GM12874 (cell line): ENCODE measurements around the gene MRGPRG.

Source experiments
- TF ChIP-seq, protein P1 (sequence below): IDR thresholded peaks from 2 replicates; pipeline ENCODE4 v1.5.1; 2011; ENCODE audit warnings: low read depth, mild to moderate bottlenecking, control low read depth, low read length, moderate library complexity; ENCODE audit not compliant: insufficient read depth

Gene MRGPRG

DNA sequence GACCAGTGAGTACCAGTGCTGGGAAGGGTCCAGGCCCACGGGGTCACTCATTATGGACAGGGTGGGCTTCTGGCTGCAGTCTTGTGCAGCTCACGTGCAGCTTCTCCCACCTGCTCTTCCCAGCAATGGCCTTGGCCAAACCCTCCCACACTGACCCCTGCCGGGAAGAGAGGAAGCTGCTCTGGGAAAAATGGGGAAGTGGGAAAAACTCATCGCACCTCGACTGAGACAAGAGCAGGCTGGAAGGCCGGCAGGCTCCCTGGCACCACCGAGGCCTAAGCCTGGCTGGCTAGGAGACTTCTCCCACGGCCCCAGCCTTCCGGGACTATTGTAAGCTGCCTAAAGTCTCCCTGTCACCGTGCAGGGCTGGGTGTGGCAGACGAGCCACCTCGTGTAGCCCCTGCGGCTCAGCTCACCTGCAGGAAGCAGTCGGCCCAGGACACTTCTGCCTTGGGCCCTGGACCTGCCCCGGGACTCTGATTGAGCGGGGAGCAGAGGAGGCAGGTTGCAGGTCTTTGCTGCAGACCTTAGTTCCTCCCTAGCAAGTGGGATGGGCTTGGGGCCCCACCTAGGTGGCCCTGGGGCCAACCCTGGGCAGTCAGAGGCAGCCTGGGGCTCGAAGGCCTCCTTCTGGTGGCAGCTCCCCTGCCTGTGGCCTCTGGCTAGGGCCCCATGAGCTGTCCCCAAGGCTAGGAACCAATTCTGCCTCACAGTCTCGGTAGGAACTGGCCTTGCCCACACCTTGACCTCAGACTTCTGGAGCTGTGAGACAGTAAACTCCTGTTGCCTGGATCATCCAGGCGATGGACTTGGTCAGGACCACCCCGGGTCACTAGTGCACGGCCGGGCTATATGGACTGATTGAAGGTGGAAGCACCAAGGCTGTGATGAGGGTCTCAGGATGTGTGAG is 23.1 kb downstream of the MRGPRG start:
- TF ChIP-seq, protein P1, sequence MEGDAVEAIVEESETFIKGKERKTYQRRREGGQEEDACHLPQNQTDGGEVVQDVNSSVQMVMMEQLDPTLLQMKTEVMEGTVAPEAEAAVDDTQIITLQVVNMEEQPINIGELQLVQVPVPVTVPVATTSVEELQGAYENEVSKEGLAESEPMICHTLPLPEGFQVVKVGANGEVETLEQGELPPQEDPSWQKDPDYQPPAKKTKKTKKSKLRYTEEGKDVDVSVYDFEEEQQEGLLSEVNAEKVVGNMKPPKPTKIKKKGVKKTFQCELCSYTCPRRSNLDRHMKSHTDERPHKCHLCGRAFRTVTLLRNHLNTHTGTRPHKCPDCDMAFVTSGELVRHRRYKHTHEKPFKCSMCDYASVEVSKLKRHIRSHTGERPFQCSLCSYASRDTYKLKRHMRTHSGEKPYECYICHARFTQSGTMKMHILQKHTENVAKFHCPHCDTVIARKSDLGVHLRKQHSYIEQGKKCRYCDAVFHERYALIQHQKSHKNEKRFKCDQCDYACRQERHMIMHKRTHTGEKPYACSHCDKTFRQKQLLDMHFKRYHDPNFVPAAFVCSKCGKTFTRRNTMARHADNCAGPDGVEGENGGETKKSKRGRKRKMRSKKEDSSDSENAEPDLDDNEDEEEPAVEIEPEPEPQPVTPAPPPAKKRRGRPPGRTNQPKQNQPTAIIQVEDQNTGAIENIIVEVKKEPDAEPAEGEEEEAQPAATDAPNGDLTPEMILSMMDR = no peak

DNA sequence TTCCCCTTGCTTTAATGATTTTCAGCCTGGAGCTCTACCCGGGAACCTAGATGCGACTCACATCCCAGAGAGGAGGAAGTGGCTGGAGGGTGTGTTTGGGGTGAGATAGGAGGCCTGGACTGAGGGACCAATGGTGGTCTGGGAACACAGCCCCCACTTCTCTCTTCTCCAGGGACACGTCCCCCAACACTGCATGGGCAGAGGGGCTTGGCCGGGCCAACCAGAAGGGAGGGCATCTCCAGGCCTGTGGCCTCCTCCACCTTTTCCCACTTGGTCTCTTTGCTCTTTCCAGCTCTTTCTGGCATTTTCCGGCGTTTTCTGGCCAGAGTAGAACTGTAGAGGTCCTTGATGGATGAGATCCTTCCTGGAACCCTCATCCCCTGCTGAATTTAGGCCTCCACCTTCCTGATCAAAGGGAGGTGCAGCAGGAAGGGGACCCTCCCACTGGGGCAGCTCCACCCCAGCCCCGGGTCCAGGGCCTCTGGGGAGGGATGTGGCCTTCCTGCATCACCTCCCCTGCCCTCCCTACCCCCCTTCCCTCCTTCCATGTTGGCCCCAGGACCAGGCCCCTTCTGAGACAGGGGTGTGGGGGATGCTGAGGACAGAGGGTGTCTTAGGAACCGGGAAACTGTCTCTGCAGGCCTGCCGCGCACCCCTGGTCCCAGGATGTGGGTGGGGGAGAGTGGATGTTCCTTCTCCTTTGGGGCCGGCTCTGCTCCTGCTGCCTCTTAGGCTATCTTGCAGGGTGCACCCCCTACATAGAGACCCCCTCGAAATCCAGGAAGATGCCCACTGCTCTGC is 24.4 kb downstream of the MRGPRG start:
- TF ChIP-seq, protein P1 = no peak

DNA sequence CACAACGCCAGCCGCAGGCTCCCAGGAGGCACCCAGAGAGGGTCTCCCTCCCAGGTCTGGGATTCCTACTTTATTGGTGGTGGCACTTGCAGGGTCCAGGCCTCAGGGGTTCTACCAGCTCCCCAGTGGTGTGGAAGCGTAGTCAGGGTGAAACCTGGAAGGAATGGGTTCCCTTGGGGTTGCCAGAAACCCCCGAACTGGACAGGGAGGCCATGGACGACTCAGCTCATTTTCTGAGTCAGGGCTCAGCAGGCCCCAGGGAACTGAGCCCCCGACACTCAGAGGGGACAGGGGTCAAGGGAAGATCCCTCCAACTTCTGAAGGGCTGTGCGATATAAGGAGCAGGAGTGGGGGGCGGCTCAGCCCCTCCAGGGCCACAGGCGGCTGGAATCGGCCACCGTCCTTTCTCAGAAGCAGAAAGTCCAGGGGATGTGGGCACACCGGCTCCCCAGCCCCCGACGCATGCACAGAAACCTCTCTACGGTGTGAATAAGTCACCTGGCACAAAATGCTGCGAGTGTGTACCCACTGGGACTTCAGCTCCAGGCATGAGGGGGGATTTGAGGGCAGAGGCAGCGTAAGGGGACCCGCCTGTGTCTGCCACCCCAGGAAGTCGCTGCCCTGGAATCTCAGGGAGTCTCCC is 25.1 kb downstream of the MRGPRG start:
- TF ChIP-seq, protein P1 = no peak

DNA sequence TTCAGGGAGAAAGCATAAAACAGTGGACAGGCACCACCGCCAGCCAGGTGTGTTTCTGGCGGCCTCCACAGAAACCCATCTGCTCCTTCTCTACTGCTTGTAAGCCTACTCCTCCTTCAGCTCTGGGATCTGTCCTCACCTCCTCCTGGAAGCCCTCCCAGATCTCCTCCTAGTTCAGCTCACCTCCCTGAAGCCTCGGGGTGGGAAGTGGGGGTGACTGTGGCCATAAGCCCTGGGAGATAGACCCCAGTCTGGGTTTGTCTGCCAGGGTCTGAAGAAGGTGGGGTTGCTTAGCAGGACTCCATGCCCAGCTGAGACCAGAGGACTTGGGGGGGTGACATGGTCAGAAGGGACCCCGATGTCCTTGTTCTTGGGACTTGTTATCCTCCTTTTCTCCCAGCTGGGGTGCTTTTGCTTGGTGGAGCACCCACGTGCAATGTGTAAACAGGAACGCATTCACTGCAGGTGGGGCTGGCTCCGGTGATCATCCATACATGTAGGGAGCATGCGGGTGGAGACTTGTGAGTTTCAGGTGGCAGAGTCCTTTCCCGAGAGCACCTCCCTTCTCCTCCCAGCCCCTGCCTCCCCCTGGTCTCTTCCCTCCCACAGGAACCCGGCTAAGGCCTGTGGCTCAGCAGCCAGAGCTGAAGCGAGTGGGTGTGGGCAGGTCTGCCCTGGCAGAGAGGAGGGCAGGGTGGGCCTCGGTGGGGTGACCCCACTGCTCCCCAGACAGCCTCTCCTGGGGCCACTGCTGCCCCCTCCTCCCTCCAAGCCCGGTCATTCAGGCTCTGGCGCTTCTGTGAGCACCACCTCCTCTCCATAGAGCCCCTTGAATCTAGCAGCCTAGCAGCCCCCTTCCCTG is 25.9 kb downstream of the MRGPRG start:
- TF ChIP-seq, protein P1 = no peak

DNA sequence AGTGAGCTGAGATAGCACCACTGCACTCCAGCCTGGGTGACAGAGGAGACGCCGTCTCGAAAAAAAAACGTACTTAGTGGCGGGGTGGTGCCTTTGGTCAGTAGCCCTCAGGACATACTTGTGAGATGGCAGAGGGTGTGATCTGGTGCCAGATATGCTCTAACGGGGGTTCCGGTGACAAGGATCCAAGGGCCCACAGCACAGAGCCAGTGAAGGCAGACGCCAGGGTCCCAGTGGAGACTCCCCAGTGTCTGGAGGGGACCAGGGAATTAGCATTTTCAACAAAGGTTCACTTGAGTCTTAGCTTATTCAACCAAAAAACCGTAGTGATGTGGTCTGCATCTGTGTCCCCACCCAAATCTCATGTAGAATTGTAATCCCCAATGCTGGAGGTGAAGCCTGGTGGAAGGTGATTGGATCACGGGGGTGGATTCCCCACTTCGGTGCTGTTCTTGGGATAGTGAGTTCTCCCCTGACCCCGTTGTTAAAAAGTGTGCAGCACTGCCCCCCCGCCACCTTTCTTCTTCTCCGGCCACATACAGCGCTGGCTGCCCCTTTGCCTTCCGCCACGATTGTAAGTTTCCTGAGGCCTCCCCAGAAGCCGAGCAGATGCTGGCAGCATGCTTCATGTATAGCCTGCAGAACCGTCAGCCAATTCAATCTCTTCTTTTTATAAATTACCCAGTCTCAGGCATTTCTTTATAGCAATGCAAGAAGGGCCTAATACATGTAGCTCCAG is 26.9 kb downstream of the MRGPRG start:
- TF ChIP-seq, protein P1 = no peak

DNA sequence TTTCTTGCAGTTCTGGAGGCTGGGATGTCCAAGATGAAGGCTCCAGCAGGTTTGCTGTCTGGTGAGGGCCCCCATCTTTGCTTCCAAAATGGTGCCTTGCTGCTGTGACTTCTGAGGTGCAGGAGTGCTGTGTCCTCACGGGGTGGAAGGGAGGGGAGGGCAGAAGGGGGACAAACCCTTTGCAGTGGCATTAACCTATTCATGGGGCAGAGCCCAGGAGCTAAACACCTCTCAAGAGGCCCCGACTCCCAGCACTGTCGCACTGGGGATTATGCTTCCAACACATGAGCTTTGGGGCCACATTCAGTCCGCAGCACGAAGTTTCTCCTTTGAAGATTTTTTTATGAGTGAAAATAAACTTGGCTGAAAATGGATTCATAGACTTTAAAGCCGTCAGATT is 28.0 kb downstream of the MRGPRG start:
- TF ChIP-seq, protein P1 = no peak
